GM18526 (cell line): ENCODE data around the gene SPATS2.

ENCODE experiments used
- POLR2A ChIP-seq: IDR thresholded peaks from 3 replicates; pipeline ENCODE4 v1.6.1; 2011; ENCODE audit not compliant: insufficient read length; ENCODE audit errors: extremely low read depth

Gene SPATS2

GRCh38 chr12:49543914-49544815 is 176.9 kb downstream of the SPATS2 start:
- TF ChIP-seq POLR2A = no peak

- no peak for TF ChIP-seq POLR2A
Measured at GRCh38 chr12:49545815-49546214, 178.6 kb downstream of the SPATS2 start.

GRCh38 chr12:49546481-49546880 is 179.2 kb downstream of the SPATS2 start:
- no peak for TF ChIP-seq POLR2A

- TF ChIP-seq POLR2A = no peak
Measured at GRCh38 chr12:49547090-49547690, 179.9 kb downstream of the SPATS2 start.

GRCh38 chr12:49548481-49548821 is 181.2 kb downstream of the SPATS2 start:
- no peak for TF ChIP-seq POLR2A

- TF ChIP-seq POLR2A = no peak
Measured at GRCh38 chr12:49548822-49549648, 181.8 kb downstream of the SPATS2 start.

- TF ChIP-seq POLR2A = no peak
Measured at GRCh38 chr12:49549735-49550692, 182.8 kb downstream of the SPATS2 start.

GRCh38 chr12:49550693-49551252 is 183.5 kb downstream of the SPATS2 start:
- no peak for TF ChIP-seq POLR2A

GRCh38 chr12:49552014-49552413 is 184.8 kb downstream of the SPATS2 start:
- no peak for TF ChIP-seq POLR2A

GRCh38 chr12:49552425-49552824 is 185.2 kb downstream of the SPATS2 start:
- no peak for TF ChIP-seq POLR2A

- TF ChIP-seq POLR2A = no peak
Measured at GRCh38 chr12:49552899-49553298, 185.6 kb downstream of the SPATS2 start.

GRCh38 chr12:49553512-49554088 is 186.3 kb downstream of the SPATS2 start:
- TF ChIP-seq POLR2A = no peak

- TF ChIP-seq POLR2A = no peak
Measured at GRCh38 chr12:49554266-49554665, 187.0 kb downstream of the SPATS2 start.

- TF ChIP-seq POLR2A = no peak
Measured at GRCh38 chr12:49555631-49556390, 188.5 kb downstream of the SPATS2 start.
